HepG2 (cell line): ENCODE measurements around the gene NUCB1. TPM values are rescaled to one million over a fixed set of nuclear protein-coding genes. Genes with fewer than 3 reads are reported as not detected.

Experiments used
- ATAC-seq: fragments of 200-7000 bp; cut with Tn5 transposase; 3 replicates; pipeline ENCODE4 v1.9.1; 2020; ENCODE audit warnings: mild to moderate bottlenecking, moderate library complexity
- BruUV-seq: library from RNA; stranded (reverse); fragments of 400-500 nt; replicated peaks from 2 replicates; lab custom pipeline; 2021; lab: Mats Ljungman, UMichigan
- CTCF ChIA-PET: fragments of 300-600 bp; formaldehyde crosslinking; extraction: SDS; loops from one replicate; lab custom pipeline; 2021; ENCODE audit warnings: low total read pairs, inconsistent platforms, low intra/inter-chr PET ratio; lab: Yijun Ruan, JAX
- POLR2A ChIA-PET: fragments of 350-600 bp; sonication (Branson Sonifier 250); formaldehyde crosslinking; loops from one replicate; lab custom pipeline; 2020; ENCODE audit warnings: antibody characterized with exemption, inconsistent platforms; lab: Yijun Ruan, JAX
- DNase-seq: peaks from one replicate; pipeline ENCODE4 v3.0.0-alpha.2; 2015; ENCODE audit warnings: low spot score
- FAIRE-seq: peaks from 3 replicates; lab custom pipeline; 2011; peaks lifted over from hg19 to GRCh38; lab: Jason Lieb, UNC
- H2AFZ ChIP-seq: one replicate; pipeline ENCODE4 v1.6.1; 2011; ENCODE audit warnings: low read length, inconsistent platforms
- H3K27ac ChIP-seq: fragments of 300-600 bp; 3 replicates; pipeline ENCODE4 v1.8.0; 2011; ENCODE audit warnings: mixed run types, mild to moderate bottlenecking, mixed read lengths, low read length, inconsistent platforms; ENCODE audit not compliant: insufficient read depth; ENCODE audit errors: extremely low read length
- H3K27me3 ChIP-seq, 2 experiments: fragments of 200-600 bp in 1 of 2; 2 replicates in 1 of 2; 3 replicates in 1 of 2; pipeline versions ENCODE4 v1.6.0 to v1.8.0; 2011; ENCODE audit warnings: low read length in 2 of 2, mild to moderate bottlenecking in 2 of 2, moderate library complexity in 2 of 2, inconsistent platforms in 1 of 2; ENCODE audit not compliant: insufficient read depth in 2 of 2, control insufficient read depth in 1 of 2
- H3K36me3 ChIP-seq, 2 experiments: fragments of 200-600 bp in 1 of 2; replicated peaks in 1 of 2; 2 replicates in 1 of 2; 3 replicates in 1 of 2; pipeline versions ENCODE4 v1.5.1 to v1.8.0; 2011; ENCODE audit warnings: low read length in 2 of 2, inconsistent platforms in 1 of 2; ENCODE audit not compliant: insufficient read depth in 2 of 2, control insufficient read depth in 1 of 2
- H3K4me1 ChIP-seq: 2 replicates; pipeline ENCODE4 v1.5.1; 2012; ENCODE audit warnings: low read length, inconsistent platforms; ENCODE audit not compliant: insufficient read depth
- H3K4me2 ChIP-seq: 2 replicates; pipeline ENCODE4 v1.6.0; 2011; ENCODE audit warnings: low read depth, low read length, inconsistent platforms
- H3K4me3 ChIP-seq, 3 experiments: fragments of 200-600 bp in 1 of 3; sonication (generic), shearing (Covaris generic) in 1 of 3; replicated peaks in 1 of 3; 2 replicates each; pipeline ENCODE4 v1.5.1; 2011 to 2016; ENCODE audit warnings: low read length in 3 of 3, inconsistent platforms in 2 of 3, low read depth in 2 of 3, mild to moderate bottlenecking in 2 of 3, control low read depth in 1 of 3, mixed read lengths in 1 of 3; ENCODE audit not compliant: insufficient read depth in 1 of 3
- H3K79me2 ChIP-seq: one replicate; pipeline ENCODE4 v1.6.1; 2011; ENCODE audit warnings: low read length, inconsistent platforms; ENCODE audit not compliant: insufficient read depth
- H3K9ac ChIP-seq: 2 replicates; pipeline ENCODE4 v1.6.0; 2011; ENCODE audit warnings: mild to moderate bottlenecking, low read depth, low read length, inconsistent platforms; ENCODE audit not compliant: insufficient read depth
- H3K9me3 ChIP-seq: 2 replicates; pipeline ENCODE4 v1.5.1; 2012; ENCODE audit warnings: mild to moderate bottlenecking, low read length
- H4K20me1 ChIP-seq: 2 replicates; pipeline ENCODE4 v1.6.0; 2011; ENCODE audit warnings: inconsistent platforms, mild to moderate bottlenecking, low read length, moderate library complexity; ENCODE audit not compliant: insufficient read depth
- CEBPG ChIP-seq: IDR thresholded peaks from 2 replicates; pipeline ENCODE4 v1.6.1; 2016
- SSRP1 ChIP-seq: IDR thresholded peaks from 2 replicates; pipeline ENCODE4 v1.6.1; 2016; ENCODE audit warnings: control low read depth
- THAP11 ChIP-seq: IDR thresholded peaks from 2 replicates; pipeline ENCODE4 v1.6.1; 2016; ENCODE audit warnings: missing biosample characterization, missing genetic modification reagents
- ZNF318 ChIP-seq: sonication (generic); formaldehyde crosslinking; IDR thresholded peaks from 2 replicates; pipeline ENCODE4 v1.4.0; 2020; ENCODE audit warnings: mild to moderate bottlenecking, missing genetic modification reagents
- ZNF503 ChIP-seq: sonication (generic); formaldehyde crosslinking; IDR thresholded peaks from 2 replicates; pipeline ENCODE4 v1.4.0; 2020; ENCODE audit warnings: missing genetic modification reagents
- ZSCAN5A ChIP-seq: sonication (generic); formaldehyde crosslinking; IDR thresholded peaks from 2 replicates; pipeline ENCODE4 v1.8.0; 2022; ENCODE audit warnings: mild to moderate bottlenecking, missing genetic modification reagents, borderline replicate concordance
- WGBS: methylation state at CpG from one replicate; pipeline ENCODE4 v1.1.6; 2017; ENCODE audit warnings: low lambda C conversion rate; 5-methylcytosine and 5-hydroxymethylcytosine counted together
- in situ Hi-C: cut with HindIII; loops from 2 replicates; pipeline ENCODE4 v1.10.0; 2017; ENCODE audit warnings: low pct_unique_long_range_greater_than_20kb; ENCODE audit not compliant: extremely low pct_ligation_motif_present
- intact Hi-C: fragments of 100-400 bp; cut with micrococcal nuclease; formaldehyde crosslinking; loops from one replicate; pipeline ENCODE4 v1.10.0; 2022; ENCODE audit not compliant: unreplicated experiment
- polyA plus RNA-seq, 8 experiments: library from polyadenylated mRNA; depleted of rRNA in 3 of 8; stranded (reverse) in 7 of 8; unstranded in 1 of 8; fragments of >200 nt; fragmentation: Illumina TruSeq in 4 of 8; extraction: Trizol in 4 of 8; gene quantifications; 2 replicates each; pipeline versions ENCODE4 v1.2.1 to v1.2.3, GENCODE V29; 2011 to 2016; ENCODE audit warnings: low read depth in 4 of 8, missing spikeins in 1 of 8, mixed read lengths in 1 of 8; ENCODE audit not compliant: insufficient read depth in 1 of 8
- total RNA-seq, 5 experiments: library from RNA; depleted of rRNA; stranded (reverse); fragments of >200 nt; fragmentation: Illumina TruSeq; extraction: Trizol; gene quantifications; 2 replicates each; pipeline ENCODE4 v1.2.3, GENCODE V29; 2016; ENCODE audit warnings: low read depth in 1 of 5

NUCB1 gene
- total and polyA plus RNA-seq, 2 of the 13 experiments (the other 11 are each of a cell fraction or from before 2014, with no cell fraction given), result 82.3 to 106 TPM

GRCh38 chr19:48877855-48878195 lies 22.3 kb upstream of the NUCB1 start:
- H3K9ac ChIP-seq, result no peak overlapping the region
- no peak for FAIRE-seq
- intact Hi-C loops, result loop anchor here (10.0 kb wide), 1 partner anchor 87 kb away; the partner anchor contains the start of gene FTL
- in situ Hi-C loops, result no loop called here
- WGBS, result 74% methylated on average over 6 of the region's 6 CpGs
- no peak overlapping the region for H3K27ac ChIP-seq
- H3K27me3 ChIP-seq, result no peaks in the 10 kb centered on the region; a peak in 1 of 5 replicates
- POLR2A ChIA-PET, result interaction anchor here (0.8 to 6.9 kb wide), 3 partner anchors 11 to 93 kb away, joined by 3 to 88 read pairs (median 14); partner anchors contain the start of gene FTL
- no peak overlapping the region for H2AFZ ChIP-seq
- H3K4me3 ChIP-seq, result no peak overlapping the region
- TF ChIP-seq ZSCAN5A (CRISPR knock-in tag), result no peak
- no peak for TF ChIP-seq ZNF503 (CRISPR knock-in tag)
- no peak for TF ChIP-seq CEBPG (CRISPR knock-in tag)
- TF ChIP-seq ZNF318 (CRISPR knock-in tag), result no peak
- 0 out of 2 replicates have a peak, but pooled peaks have one; percentile 22 for TF ChIP-seq SSRP1
- TF ChIP-seq THAP11, result 0 out of 2 replicates have a peak, but pooled peaks have one; percentile 8
- TF ChIP-seq, all 625 proteins: peak for 2
- Histone ChIP-seq H3K4me2 (no peak overlapping the region), H3K9me3 (no peaks in the 10 kb centered on the region), H3K79me2 (peaks cover 30% of the 10 kb centered on the region), H4K20me1 (peaks cover 32% of the 10 kb centered on the region), H3K4me1 (peaks cover 49% of the 10 kb centered on the region), H3K36me3 (peaks cover 9 to 32% of the 10 kb centered on the region in 2 experiments)
- CTCF ChIA-PET, result no interaction called here
- DNase-seq, result no peak
- no peak for ATAC-seq
- no TSS peak for BruUV-seq
